BJ (cell line): ENCODE data around the gene SH2D2A. TPM values are rescaled to one million over a fixed set of nuclear protein-coding genes. Genes with fewer than 3 reads are reported as not detected.

ENCODE experiments used
- CTCF ChIA-PET: fragments of 350-600 bp; formaldehyde crosslinking; extraction: SDS; loops from one replicate; lab custom pipeline; 2021; ENCODE audit warnings: antibody characterized with exemption, inconsistent platforms; lab: Yijun Ruan, JAX
- POLR2A ChIA-PET: fragments of 300-600 bp; sonication (Branson Sonifier 250); formaldehyde crosslinking; extraction: SDS; loops from one replicate; lab custom pipeline; 2021; ENCODE audit warnings: antibody characterized with exemption; lab: Charles Lee
- DNase-seq: peaks from one replicate; pipeline ENCODE4 v3.0.0-alpha.2; 2011; ENCODE audit warnings: low read depth
- H3K27me3 ChIP-seq: 2 replicates; pipeline ENCODE4 v1.6.0; 2011; ENCODE audit warnings: low read length; ENCODE audit not compliant: control insufficient read depth, insufficient read depth
- H3K36me3 ChIP-seq: 2 replicates; pipeline ENCODE4 v1.5.1; 2011; ENCODE audit warnings: low read length; ENCODE audit not compliant: control insufficient read depth, insufficient read depth
- H3K4me3 ChIP-seq: 2 replicates; pipeline ENCODE4 v1.5.1; 2011; ENCODE audit warnings: low read depth, mild to moderate bottlenecking, control low read depth, low read length
- polyA plus RNA-seq: library from polyadenylated mRNA; depleted of rRNA; stranded (reverse); fragments of >200 nt; gene quantifications from 2 replicates; pipeline ENCODE4 v1.2.3, GENCODE V29; 2011
- TF ChIP-seq, protein P1 (sequence below): IDR thresholded peaks from 2 replicates; pipeline ENCODE4 v1.5.1; 2011; ENCODE audit warnings: low read depth, mild to moderate bottlenecking, control low read depth, inconsistent platforms, low read length, moderate library complexity; ENCODE audit not compliant: insufficient read depth

The SH2D2A gene
- polyA plus RNA-seq, 1 experiment: 0.17 TPM

DNA sequence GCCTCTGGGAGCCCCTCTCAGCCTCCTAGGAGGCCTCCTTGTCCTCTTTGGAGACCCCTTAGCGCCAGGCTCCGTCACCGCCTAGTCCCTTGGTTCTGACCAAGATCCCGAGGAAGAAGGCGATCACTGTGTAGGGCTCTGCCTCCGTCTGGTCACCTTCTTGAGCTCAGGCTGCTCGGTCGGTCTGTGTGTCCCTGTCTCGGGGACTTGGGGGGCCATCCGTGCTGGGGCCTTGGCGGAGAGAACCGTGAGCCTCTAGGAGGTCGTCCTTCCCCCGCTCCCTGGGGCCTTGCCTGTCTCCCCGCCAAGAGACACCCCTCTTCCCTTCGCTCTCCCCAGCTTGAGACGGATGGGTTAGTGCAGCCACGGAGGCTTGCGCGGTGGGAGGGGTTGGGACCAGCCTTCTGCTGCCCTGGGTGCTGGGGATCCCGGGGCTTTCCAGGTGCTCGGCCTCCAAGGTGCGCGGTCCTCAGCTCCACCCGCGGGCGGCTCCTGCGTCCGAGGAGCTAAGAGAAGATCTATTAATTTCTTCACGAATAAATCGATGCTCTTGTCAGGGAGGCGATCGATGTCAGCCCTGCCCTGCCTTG is 43.0 kb upstream of the SH2D2A start:
- ChIA-PET CTCF (interaction anchor here (0.7 to 13.5 kb wide), 50 partner anchors 9 to 235 kb away, joined by 3 to 290 read pairs (median 7); partner anchors contain the start of genes CRABP2, HDGF, ISG20L2 and LRRC71), POLR2A (interaction anchor here (0.5 kb wide), 1 partner anchor 67 kb away, joined by 12 read pairs; no protein-coding TSS in a partner anchor)
- no peak for DNase-seq
- peak overlapping the region; percentile 30 for H3K4me3 ChIP-seq
- TF ChIP-seq, protein P1, sequence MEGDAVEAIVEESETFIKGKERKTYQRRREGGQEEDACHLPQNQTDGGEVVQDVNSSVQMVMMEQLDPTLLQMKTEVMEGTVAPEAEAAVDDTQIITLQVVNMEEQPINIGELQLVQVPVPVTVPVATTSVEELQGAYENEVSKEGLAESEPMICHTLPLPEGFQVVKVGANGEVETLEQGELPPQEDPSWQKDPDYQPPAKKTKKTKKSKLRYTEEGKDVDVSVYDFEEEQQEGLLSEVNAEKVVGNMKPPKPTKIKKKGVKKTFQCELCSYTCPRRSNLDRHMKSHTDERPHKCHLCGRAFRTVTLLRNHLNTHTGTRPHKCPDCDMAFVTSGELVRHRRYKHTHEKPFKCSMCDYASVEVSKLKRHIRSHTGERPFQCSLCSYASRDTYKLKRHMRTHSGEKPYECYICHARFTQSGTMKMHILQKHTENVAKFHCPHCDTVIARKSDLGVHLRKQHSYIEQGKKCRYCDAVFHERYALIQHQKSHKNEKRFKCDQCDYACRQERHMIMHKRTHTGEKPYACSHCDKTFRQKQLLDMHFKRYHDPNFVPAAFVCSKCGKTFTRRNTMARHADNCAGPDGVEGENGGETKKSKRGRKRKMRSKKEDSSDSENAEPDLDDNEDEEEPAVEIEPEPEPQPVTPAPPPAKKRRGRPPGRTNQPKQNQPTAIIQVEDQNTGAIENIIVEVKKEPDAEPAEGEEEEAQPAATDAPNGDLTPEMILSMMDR: no peak
- peaks cover 57% of the 10 kb centered on the region for H3K27me3 ChIP-seq
- no peaks in the 10 kb centered on the region for H3K36me3 ChIP-seq

DNA sequence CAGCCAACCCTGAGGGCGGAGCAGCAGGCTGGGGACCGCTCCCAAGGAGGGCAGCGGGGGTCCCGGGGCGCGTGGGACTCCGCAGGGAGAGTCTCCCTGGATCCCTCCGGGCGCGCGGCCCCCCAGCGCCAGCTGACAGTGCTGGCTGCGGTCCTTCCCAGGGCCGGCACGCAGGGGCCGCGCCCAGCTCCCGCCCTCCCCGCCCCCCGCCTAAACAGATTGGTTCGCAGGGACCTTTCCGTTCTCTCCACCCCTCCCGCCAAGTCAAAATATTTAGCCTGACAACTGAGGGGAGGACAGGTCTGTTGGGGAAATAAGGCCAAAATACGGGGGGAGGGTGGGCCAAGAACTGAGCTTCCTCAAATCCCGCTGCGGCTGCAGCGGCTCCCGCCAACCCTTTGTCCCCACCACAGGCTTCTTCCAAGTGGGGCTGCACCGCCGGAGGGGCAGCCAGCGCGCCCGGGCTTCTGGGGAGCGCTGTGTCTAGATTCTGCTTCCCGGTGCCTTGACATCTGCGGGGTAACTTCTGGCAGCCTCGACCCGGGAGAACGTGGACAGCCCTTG is 42.4 kb upstream of the SH2D2A start, which contains the start of gene INSRR:
Gene INSRR, minus strand, starts transcription at position 159 of the 564 bp plus-strand sequence. CDS start 496 bp downstream, outside the sequence.
- Histone ChIP-seq H3K4me3 (peak within 1 kb of the TSS; percentile 30), H3K36me3 (no peaks in the 10 kb centered on the region), H3K27me3 (peaks cover 59% of the 10 kb centered on the region)
- TF ChIP-seq, protein P1: no peak
- DNase-seq: no peak
- POLR2A ChIA-PET: no interaction called here
- CTCF ChIA-PET: interaction anchor here (0.8 to 13.5 kb wide), 26 partner anchors 11 to 235 kb away, joined by 3 to 290 read pairs (median 12); partner anchors contain the start of genes HDGF, ISG20L2, METTL25B and MRPL24

DNA sequence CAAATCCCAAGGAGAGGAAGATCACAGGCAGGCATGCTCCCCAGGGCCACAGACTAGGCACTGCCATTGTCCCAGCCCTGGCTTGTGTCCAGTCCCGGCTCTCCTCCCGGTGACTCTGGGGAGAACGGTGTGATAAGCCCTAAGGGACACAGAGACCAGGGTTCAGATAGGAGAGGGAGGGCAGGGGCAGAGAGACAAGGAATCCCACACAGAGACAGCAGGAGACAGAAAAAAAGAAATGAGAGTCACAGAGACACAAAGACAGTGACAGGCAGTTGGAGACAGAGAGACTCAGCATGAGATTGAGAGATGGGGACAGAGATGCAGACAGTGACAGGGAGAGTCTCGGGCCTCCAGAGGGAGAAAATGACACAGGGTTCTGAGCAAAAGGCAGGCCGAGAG is 41.9 kb upstream of the SH2D2A start:
- Histone ChIP-seq H3K27me3 (peaks cover 57% of the 10 kb centered on the region), H3K36me3 (no peaks in the 10 kb centered on the region), H3K4me3 (no peak overlapping the region)
- DNase-seq: no peak
- POLR2A ChIA-PET: interaction anchor here (1.0 kb wide), 1 partner anchor 57 kb away, joined by 3 read pairs; no protein-coding TSS in a partner anchor
- CTCF ChIA-PET: interaction anchor here (0.8 to 13.5 kb wide), 13 partner anchors 16 to 234 kb away, joined by 3 to 290 read pairs (median 30); partner anchors contain the start of genes ISG20L2 and METTL25B
- TF ChIP-seq, protein P1: no peak

DNA sequence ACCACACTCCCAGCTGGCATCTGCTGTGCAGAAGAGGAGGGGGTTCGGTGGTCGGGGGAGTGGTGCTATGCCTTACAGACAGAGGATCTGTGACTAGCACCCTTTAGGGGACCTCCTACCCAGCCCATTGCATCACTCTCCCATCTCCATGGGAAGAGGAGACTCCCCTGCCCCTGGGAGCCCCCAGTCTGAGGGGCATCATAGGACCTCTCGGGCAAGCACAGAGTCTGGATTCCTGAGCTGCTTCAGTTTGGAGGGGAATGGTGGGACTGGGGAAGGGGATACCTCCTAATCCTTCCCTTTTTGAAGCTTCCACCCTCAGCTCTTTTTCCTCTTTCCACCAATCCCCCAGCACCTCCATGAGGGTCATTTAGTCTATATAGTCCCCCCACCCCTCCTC is 40.9 kb upstream of the SH2D2A start:
- CTCF ChIA-PET: interaction anchor here (0.9 to 13.5 kb wide), 10 partner anchors 19 to 169 kb away, joined by 3 to 290 read pairs (median 57); partner anchors contain the start of genes CRABP2, ISG20L2, LRRC71 and METTL25B
- H3K36me3 ChIP-seq: no peaks in the 10 kb centered on the region
- POLR2A ChIA-PET: interaction anchor here (1.0 kb wide), 1 partner anchor 56 kb away, joined by 3 read pairs; no protein-coding TSS in a partner anchor
- no peak overlapping the region for H3K4me3 ChIP-seq
- H3K27me3 ChIP-seq: peaks cover 49% of the 10 kb centered on the region
- DNase-seq: no peak
- TF ChIP-seq, protein P1: no peak

DNA sequence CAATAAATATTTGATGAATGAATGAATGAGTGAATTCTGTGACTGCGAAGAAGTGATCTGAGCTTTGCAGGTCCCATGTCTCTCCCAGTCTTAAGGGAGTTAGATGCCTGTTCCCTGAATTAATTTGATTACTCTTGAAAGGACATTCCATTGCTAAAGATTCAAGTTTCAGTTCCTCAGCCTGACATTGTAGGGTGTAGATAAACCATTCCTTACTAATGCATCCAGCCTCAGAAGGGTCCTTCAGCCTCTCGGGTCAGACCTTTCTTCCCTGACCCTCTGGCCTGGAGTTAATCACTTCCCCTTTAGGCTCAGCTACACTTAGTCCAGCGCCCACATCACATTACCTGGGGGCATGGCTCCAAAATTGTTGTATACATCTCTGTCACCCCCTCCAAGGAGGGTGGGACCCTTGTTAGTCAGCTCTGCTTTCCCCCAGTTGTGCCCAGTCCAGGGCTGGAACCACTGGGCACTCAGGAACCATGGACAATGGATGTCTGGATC is 39.7 kb upstream of the SH2D2A start:
- Histone ChIP-seq H3K36me3 (no peaks in the 10 kb centered on the region), H3K27me3 (peaks cover 42% of the 10 kb centered on the region), H3K4me3 (no peak overlapping the region)
- TF ChIP-seq, protein P1: no peak
- no peak for DNase-seq
- ChIA-PET POLR2A (no interaction called here), CTCF (interaction anchor here (1.1 to 13.5 kb wide), 7 partner anchors 9 to 167 kb away, joined by 4 to 290 read pairs (median 7); partner anchors contain the start of gene CRABP2)
